Parathyroid adenoma (tissue), 2 donors: Measurements from ENCODE around the gene PRKAR2B.

ENCODE experiments used
- H2AFZ ChIP-seq: fragments of 300-600 bp; sonication (generic); one replicate; pipeline ENCODE4 v1.7.0; 2017; ENCODE audit warnings: antibody characterized with exemption, mild to moderate bottlenecking
- H3K27ac ChIP-seq: fragments of 300-600 bp; sonication (generic); one replicate; pipeline ENCODE4 v1.7.0; 2017
- H3K27me3 ChIP-seq: fragments of 300-600 bp; sonication (generic); one replicate; pipeline ENCODE4 v1.7.0; 2017; ENCODE audit warnings: low read length; ENCODE audit not compliant: control insufficient read depth, insufficient read depth
- H3K36me3 ChIP-seq: fragments of 300-600 bp; sonication (generic); one replicate; pipeline ENCODE4 v1.7.0; 2017; ENCODE audit warnings: low read length; ENCODE audit not compliant: control insufficient read depth, insufficient read depth
- H3K4me1 ChIP-seq: fragments of 300-600 bp; sonication (generic); one replicate; pipeline ENCODE4 v1.7.0; 2017; ENCODE audit warnings: control low read depth
- H3K4me2 ChIP-seq: fragments of 300-600 bp; sonication (generic); one replicate; pipeline ENCODE4 v1.7.0; 2017; ENCODE audit warnings: low read length
- H3K4me3 ChIP-seq: fragments of 300-600 bp; sonication (generic); one replicate; pipeline ENCODE4 v1.7.0; 2017; ENCODE audit warnings: low read depth, low read length
- H3K79me2 ChIP-seq: fragments of 300-600 bp; sonication (generic); one replicate; pipeline ENCODE4 v1.7.0; 2017; ENCODE audit warnings: control low read depth
- H3K9ac ChIP-seq: fragments of 300-600 bp; sonication (generic); one replicate; pipeline ENCODE4 v1.7.0; 2017; ENCODE audit warnings: mild to moderate bottlenecking
- H3K9me3 ChIP-seq: fragments of 300-600 bp; sonication (generic); one replicate; pipeline ENCODE4 v1.7.0; 2017; ENCODE audit warnings: low read length; ENCODE audit not compliant: control insufficient read depth
- TF ChIP-seq, protein P1 (sequence below): fragments of 300-600 bp; sonication (generic); IDR thresholded peaks from one replicate; pipeline ENCODE4 v1.7.0; 2017; ENCODE audit warnings: antibody characterized with exemption, mild to moderate bottlenecking
- donor health status: primary hyperparathyroidism.

PRKAR2B gene

DNA sequence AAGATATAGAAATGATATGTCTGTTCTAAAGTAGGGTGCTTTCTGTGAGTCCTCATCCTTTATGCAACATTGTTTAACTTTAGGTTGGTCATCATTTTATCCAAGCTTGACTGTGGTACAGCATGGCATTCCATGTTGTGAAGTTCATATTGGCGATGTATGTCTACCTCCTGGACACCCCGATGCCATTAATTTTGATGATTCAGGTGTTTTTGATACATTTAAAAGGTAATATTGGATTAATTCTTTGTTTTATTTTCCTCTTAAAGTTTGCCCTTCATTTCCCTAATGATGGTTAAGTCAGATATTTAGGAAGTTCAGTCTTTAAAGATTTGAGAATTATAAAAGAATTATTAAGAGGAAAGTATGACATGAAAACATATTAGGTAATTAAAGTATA is 145.6 kb downstream of the PRKAR2B start:
- H3K4me1 ChIP-seq, result no peaks in the 10 kb centered on the region
- no peak overlapping the region for H2AFZ ChIP-seq
- TF ChIP-seq, protein P1, sequence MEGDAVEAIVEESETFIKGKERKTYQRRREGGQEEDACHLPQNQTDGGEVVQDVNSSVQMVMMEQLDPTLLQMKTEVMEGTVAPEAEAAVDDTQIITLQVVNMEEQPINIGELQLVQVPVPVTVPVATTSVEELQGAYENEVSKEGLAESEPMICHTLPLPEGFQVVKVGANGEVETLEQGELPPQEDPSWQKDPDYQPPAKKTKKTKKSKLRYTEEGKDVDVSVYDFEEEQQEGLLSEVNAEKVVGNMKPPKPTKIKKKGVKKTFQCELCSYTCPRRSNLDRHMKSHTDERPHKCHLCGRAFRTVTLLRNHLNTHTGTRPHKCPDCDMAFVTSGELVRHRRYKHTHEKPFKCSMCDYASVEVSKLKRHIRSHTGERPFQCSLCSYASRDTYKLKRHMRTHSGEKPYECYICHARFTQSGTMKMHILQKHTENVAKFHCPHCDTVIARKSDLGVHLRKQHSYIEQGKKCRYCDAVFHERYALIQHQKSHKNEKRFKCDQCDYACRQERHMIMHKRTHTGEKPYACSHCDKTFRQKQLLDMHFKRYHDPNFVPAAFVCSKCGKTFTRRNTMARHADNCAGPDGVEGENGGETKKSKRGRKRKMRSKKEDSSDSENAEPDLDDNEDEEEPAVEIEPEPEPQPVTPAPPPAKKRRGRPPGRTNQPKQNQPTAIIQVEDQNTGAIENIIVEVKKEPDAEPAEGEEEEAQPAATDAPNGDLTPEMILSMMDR, result no peak
- no peak overlapping the region for H3K9ac ChIP-seq
- H3K27ac ChIP-seq, result no peak overlapping the region
- peaks cover 6% of the 10 kb centered on the region for H3K79me2 ChIP-seq
- H3K4me3 ChIP-seq, result no peak overlapping the region
- no peaks in the 10 kb centered on the region for H3K9me3 ChIP-seq
- no peaks in the 10 kb centered on the region for H3K27me3 ChIP-seq
- no peak overlapping the region for H3K4me2 ChIP-seq
- no peaks in the 10 kb centered on the region for H3K36me3 ChIP-seq

DNA sequence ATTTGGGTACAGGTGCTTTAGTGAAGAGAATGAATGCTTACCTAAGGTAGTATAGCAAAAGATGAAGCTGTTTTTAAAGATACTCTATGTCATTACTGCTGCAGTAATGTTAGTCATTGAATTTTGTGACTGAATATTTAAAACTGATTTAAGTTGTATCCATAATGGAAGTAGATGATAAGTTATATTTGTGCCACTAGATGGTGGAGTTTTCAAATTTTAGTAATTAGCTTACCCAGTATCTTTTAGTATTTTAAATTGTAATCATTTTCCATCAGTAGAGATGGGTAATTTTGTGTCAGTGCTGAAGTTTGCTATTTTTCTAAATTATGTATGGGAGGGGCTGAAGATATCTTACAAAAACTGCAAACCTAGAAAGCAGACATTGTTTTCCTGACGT is 149.5 kb downstream of the PRKAR2B start:
- no peak overlapping the region for H2AFZ ChIP-seq
- H3K9ac ChIP-seq, result no peak overlapping the region
- no peak overlapping the region for H3K4me3 ChIP-seq
- no peaks in the 10 kb centered on the region for H3K9me3 ChIP-seq
- TF ChIP-seq, protein P1, result no peak
- H3K79me2 ChIP-seq, result no peaks in the 10 kb centered on the region
- no peaks in the 10 kb centered on the region for H3K4me1 ChIP-seq
- no peaks in the 10 kb centered on the region for H3K36me3 ChIP-seq
- H3K4me2 ChIP-seq, result no peak overlapping the region
- no peaks in the 10 kb centered on the region for H3K27me3 ChIP-seq
- no peak overlapping the region for H3K27ac ChIP-seq

DNA sequence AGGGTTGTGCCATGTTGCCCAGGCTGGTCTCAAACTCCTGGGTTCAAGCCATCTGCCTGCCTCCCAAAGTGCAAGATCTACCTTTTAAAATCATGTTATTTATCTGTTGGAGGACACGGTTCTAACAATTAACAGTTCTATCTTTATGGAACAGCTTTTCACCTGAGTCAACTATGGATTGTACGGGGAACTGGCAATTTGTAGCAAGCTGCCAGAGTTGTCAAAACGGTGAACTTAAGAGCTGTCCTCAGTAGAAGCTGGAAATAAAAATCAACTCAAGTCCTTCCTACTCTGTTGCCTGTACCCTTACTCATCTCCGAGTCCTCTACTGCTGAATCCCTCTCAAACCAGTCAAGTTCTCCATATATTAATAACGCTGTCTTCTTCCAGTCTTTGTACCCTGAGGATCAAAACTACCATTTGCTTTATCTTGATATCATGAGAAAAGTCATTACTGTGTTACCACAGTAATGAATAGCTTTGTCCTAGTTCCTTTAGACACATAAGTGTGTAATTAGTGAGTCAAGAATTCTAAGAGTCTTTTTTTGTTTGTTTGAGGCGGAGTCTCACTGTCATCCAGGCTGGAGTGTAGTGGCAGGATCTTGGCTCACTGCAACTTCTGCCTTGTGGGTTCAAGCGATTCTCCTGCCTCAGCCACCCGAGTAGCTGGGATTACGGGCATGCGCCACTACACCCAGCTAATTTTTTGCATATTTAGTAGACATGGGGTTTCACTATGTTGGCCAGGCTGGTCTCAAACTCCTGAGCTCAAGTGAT is 152.5 kb downstream of the PRKAR2B start:
- no peaks in the 10 kb centered on the region for H3K36me3 ChIP-seq
- no peak overlapping the region for H3K9ac ChIP-seq
- H3K27me3 ChIP-seq, result no peaks in the 10 kb centered on the region
- H3K79me2 ChIP-seq, result no peaks in the 10 kb centered on the region
- TF ChIP-seq, protein P1, result no peak
- no peaks in the 10 kb centered on the region for H3K4me1 ChIP-seq
- no peak overlapping the region for H2AFZ ChIP-seq
- H3K9me3 ChIP-seq, result no peaks in the 10 kb centered on the region
- H3K4me3 ChIP-seq, result no peak overlapping the region
- H3K27ac ChIP-seq, result no peak overlapping the region
- H3K4me2 ChIP-seq, result no peak overlapping the region

DNA sequence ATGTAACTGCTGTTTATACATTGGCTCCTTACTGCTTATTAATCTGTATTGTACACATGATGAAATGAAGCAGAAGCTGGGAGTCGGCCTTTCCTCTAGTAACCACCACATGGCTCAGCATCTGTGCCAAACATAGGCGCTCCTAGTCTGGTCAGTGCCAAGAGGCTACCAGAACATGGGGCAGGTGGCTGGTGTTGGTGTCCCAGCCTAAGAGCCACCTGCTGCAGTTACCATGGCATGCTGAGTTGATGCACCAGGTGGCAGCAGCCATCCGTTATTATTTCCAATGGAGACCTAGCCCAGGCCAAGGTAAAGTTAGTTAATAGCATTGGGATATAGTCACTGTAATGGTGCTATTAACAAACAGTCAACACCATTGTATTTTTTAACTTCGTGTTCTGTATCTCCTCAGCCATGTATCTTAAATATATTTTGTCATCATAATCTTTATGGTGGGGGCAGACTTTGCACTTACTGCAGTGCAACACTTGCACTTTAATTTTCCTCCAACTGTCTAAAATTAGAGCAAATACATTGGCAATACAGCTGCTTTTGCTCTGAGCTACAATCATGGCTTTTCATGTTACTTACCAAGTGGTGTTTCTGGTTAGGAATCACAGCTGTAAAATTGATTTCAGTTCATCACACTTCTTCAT is 157.4 kb downstream of the PRKAR2B start:
- Histone ChIP-seq H3K4me3 (no peak overlapping the region), H3K79me2 (no peaks in the 10 kb centered on the region), H2AFZ (no peak overlapping the region), H3K9ac (no peak overlapping the region), H3K36me3 (no peaks in the 10 kb centered on the region), H3K27ac (no peak overlapping the region), H3K27me3 (no peaks in the 10 kb centered on the region), H3K9me3 (no peaks in the 10 kb centered on the region), H3K4me1 (peaks cover 3% of the 10 kb centered on the region), H3K4me2 (no peak overlapping the region)
- TF ChIP-seq, protein P1, result peak; percentile 57
